SK-N-SH (cell line): ENCODE data around the gene STRN3. TPM values are rescaled to one million over a fixed set of nuclear protein-coding genes. Genes with fewer than 3 reads are reported as not detected.

Experiments used
- CTCF ChIA-PET: fragments of 300-600, 350-600 bp; formaldehyde crosslinking; extraction: SDS; loops from one replicate; lab custom pipeline; 2021; lab: Yijun Ruan, JAX
- POLR2A ChIA-PET: fragments of 350-600 bp; sonication (Branson Sonifier 250); formaldehyde crosslinking; extraction: SDS; loops from one replicate; lab custom pipeline; 2020; ENCODE audit warnings: antibody characterized with exemption, inconsistent platforms; lab: Yijun Ruan, JAX
- DNase-seq: peaks from one replicate; pipeline ENCODE4 v3.0.0; 2012
- H2AFZ ChIP-seq: fragments of 200-600 bp; sonication (generic); 2 replicates; pipeline ENCODE4 v1.8.1; 2016; ENCODE audit warnings: antibody characterized with exemption, mild to moderate bottlenecking, low read depth
- H3F3A ChIP-seq: fragments of 200-600 bp; sonication (generic); replicated peaks from 2 replicates; pipeline ENCODE3; 2016; ENCODE audit warnings: antibody characterized with exemption, mild to moderate bottlenecking; ENCODE audit not compliant: insufficient read depth
- H3K27ac ChIP-seq, 2 experiments: fragments of 200-500 bp in 1 of 2; fragments of 200-600 bp in 1 of 2; sonication (Bioruptor generic) in 1 of 2; sonication (generic), shearing (Covaris generic) in 1 of 2; 2 replicates each; pipeline versions ENCODE4 v1.5.1 to v1.6.1; 2014 to 2016; ENCODE audit warnings: low read depth in 2 of 2, inconsistent platforms in 1 of 2, low read length in 1 of 2, mild to moderate bottlenecking in 1 of 2, mixed read lengths in 1 of 2
- H3K27me3 ChIP-seq: fragments of 200-600 bp; sonication (generic), shearing (Covaris generic); 2 replicates; pipeline ENCODE4 v1.6.1; 2016; ENCODE audit warnings: mixed run types; ENCODE audit not compliant: insufficient read depth
- H3K36me3 ChIP-seq, 2 experiments: fragments of 200-500 bp in 1 of 2; fragments of 200-600 bp in 1 of 2; sonication (Bioruptor generic) in 1 of 2; sonication (generic) in 1 of 2; replicated peaks in 1 of 2; 2 replicates each; pipeline versions ENCODE3 to v1.5.1; 2014 to 2016; ENCODE audit warnings: low read length in 1 of 2, mild to moderate bottlenecking in 1 of 2; ENCODE audit not compliant: insufficient read depth in 2 of 2, control insufficient read depth in 1 of 2
- H3K4me1 ChIP-seq, 2 experiments: fragments of 200-500 bp in 1 of 2; fragments of 200-600 bp in 1 of 2; sonication (Bioruptor generic) in 1 of 2; sonication (generic), shearing (Covaris generic) in 1 of 2; 2 replicates each; pipeline versions ENCODE4 v1.5.1 to v1.6.1; 2014 to 2016; ENCODE audit warnings: low read depth in 1 of 2, low read length in 1 of 2, mixed run types in 1 of 2; ENCODE audit not compliant: insufficient read depth in 2 of 2, control insufficient read depth in 1 of 2
- H3K4me2 ChIP-seq: fragments of 200-600 bp; sonication (generic), shearing (Covaris generic); 2 replicates; pipeline ENCODE4 v1.6.1; 2017; ENCODE audit warnings: mixed run types
- H3K4me3 ChIP-seq, 2 experiments: fragments of 200-500 bp in 1 of 2; fragments of 200-600 bp in 1 of 2; sonication (Bioruptor generic) in 1 of 2; sonication (generic), shearing (Covaris generic) in 1 of 2; 2 replicates each; pipeline versions ENCODE4 v1.5.1 to v1.8.1; 2014 to 2016; ENCODE audit warnings: low read depth in 2 of 2, inconsistent platforms in 1 of 2, low read length in 1 of 2, mild to moderate bottlenecking in 1 of 2, mixed read lengths in 1 of 2, moderate library complexity in 1 of 2
- H3K79me2 ChIP-seq: fragments of 200-600 bp; sonication (generic); 2 replicates; pipeline ENCODE4 v1.8.1; 2017; ENCODE audit warnings: mild to moderate bottlenecking; ENCODE audit not compliant: insufficient read depth
- H3K9ac ChIP-seq: fragments of 200-600 bp; sonication (generic); 2 replicates; pipeline ENCODE4 v1.6.1; 2017; ENCODE audit warnings: mixed run types
- H3K9me2 ChIP-seq: fragments of 200-600 bp; sonication (generic); 2 replicates; pipeline ENCODE4 v1.6.1; 2017; ENCODE audit warnings: mixed run types
- H3K9me3 ChIP-seq: fragments of 200-600 bp; sonication (generic); 2 replicates; pipeline ENCODE4 v1.6.1; 2017; ENCODE audit warnings: mixed run types, mild to moderate bottlenecking, moderate library complexity
- H4K20me1 ChIP-seq: fragments of 200-600 bp; sonication (generic); 2 replicates; pipeline ENCODE4 v1.6.1; 2017; ENCODE audit warnings: mild to moderate bottlenecking, mixed run types; ENCODE audit not compliant: insufficient read depth
- EP300 ChIP-seq, 2 experiments: IDR thresholded peaks; 2 replicates each; pipeline versions ENCODE4 v1.4.0 to v1.6.1; 2012; ENCODE audit warnings: borderline replicate concordance in 1 of 2, low read depth in 1 of 2, low read length in 1 of 2
- EZH2phosphoT487 ChIP-seq: fragments of 200-600 bp; sonication (generic); IDR thresholded peaks from 2 replicates; pipeline ENCODE4 v1.6.1; 2017; ENCODE audit warnings: low read depth, mixed run types, mild to moderate bottlenecking, antibody characterized with exemption, moderate library complexity, borderline replicate concordance
- FOSL2 ChIP-seq: IDR thresholded peaks from 2 replicates; pipeline ENCODE4 v1.4.0; 2012; ENCODE audit warnings: low read depth, mild to moderate bottlenecking, moderate library complexity, borderline replicate concordance
- FOXJ3 ChIP-seq: sonication (generic); formaldehyde crosslinking; IDR thresholded peaks from 2 replicates; pipeline ENCODE4 v1.5.1; 2020; ENCODE audit warnings: mild to moderate bottlenecking, missing genetic modification reagents
- GABPA ChIP-seq: IDR thresholded peaks from 2 replicates; pipeline ENCODE4 v1.4.0; 2012; ENCODE audit warnings: low read depth, mild to moderate bottlenecking
- MEF2A ChIP-seq: IDR thresholded peaks from 2 replicates; pipeline ENCODE4 v1.4.0; 2012; ENCODE audit warnings: low read depth, borderline replicate concordance
- MXI1 ChIP-seq: IDR thresholded peaks from 2 replicates; pipeline ENCODE4 v1.6.1; 2012; ENCODE audit warnings: mild to moderate bottlenecking, low read depth, low read length, improper control_type of control experiment
- NFIC ChIP-seq: IDR thresholded peaks from 2 replicates; pipeline ENCODE4 v1.4.0; 2012; ENCODE audit warnings: borderline replicate concordance
- NRF1 ChIP-seq: IDR thresholded peaks from 2 replicates; pipeline ENCODE4 v1.6.1; 2012; ENCODE audit warnings: low read depth, mild to moderate bottlenecking, low read length
- POLR2AphosphoS5 ChIP-seq: IDR thresholded peaks from 2 replicates; pipeline ENCODE4 v1.6.1; 2012; ENCODE audit warnings: low read depth, low read length
- RAD21 ChIP-seq: IDR thresholded peaks from 2 replicates; pipeline ENCODE4 v1.6.1; 2012; ENCODE audit warnings: mild to moderate bottlenecking, low read length
- RCOR1 ChIP-seq: fragments of 150-350 bp; IDR thresholded peaks from 2 replicates; pipeline ENCODE4 v1.6.1; 2017; ENCODE audit warnings: antibody characterized with exemption, low read length
- REST ChIP-seq: IDR thresholded peaks from 2 replicates; pipeline ENCODE4 v1.6.1; 2012; ENCODE audit warnings: mild to moderate bottlenecking, low read depth, low read length, moderate library complexity
- RFX5 ChIP-seq: IDR thresholded peaks from 2 replicates; pipeline ENCODE4 v1.6.1; 2012; ENCODE audit warnings: mild to moderate bottlenecking, improper control_type of control experiment, low read length
- SMC3 ChIP-seq: IDR thresholded peaks from 2 replicates; pipeline ENCODE4 v1.6.1; 2012; ENCODE audit warnings: low read depth, low read length, improper control_type of control experiment
- USF1 ChIP-seq: IDR thresholded peaks from 2 replicates; pipeline ENCODE4 v1.4.0; 2012; ENCODE audit warnings: low read depth, borderline replicate concordance
- USF2 ChIP-seq: fragments of 150-350 bp; IDR thresholded peaks from 2 replicates; pipeline ENCODE4 v1.6.1; 2017; ENCODE audit warnings: antibody characterized with exemption, low read length, low read depth, borderline replicate concordance
- WGBS: methylation state at CpG from one replicate; pipeline ENCODE4 v1.1.6; 2017; ENCODE audit warnings: low lambda C conversion rate; 5-methylcytosine and 5-hydroxymethylcytosine counted together
- polyA plus RNA-seq, 3 experiments: library from polyadenylated mRNA; depleted of rRNA; stranded (reverse); fragments of >200 nt; gene quantifications; 2 replicates each; pipeline ENCODE4 v1.2.3, GENCODE V29; 2012

The STRN3 gene
- polyA plus RNA-seq, 1 of the 3 experiments (the other 2 are of a cell fraction): 7.2 TPM

GRCh38 chr14:30915596-30915995 lies 110.6 kb downstream of the STRN3 start:
- H3K4me2 ChIP-seq: no peak overlapping the region
- ChIA-PET CTCF (interaction anchor here (0.6 to 3.0 kb wide), 2 partner anchors 10 to 28 kb away, joined by 3 to 11 read pairs; no protein-coding TSS in a partner anchor), POLR2A (interaction anchor here (0.6 kb wide), 1 partner anchor 358 kb away, joined by 3 read pairs; no protein-coding TSS in a partner anchor)
- H3K27me3 ChIP-seq: no peaks in the 10 kb centered on the region
- H2AFZ ChIP-seq: no peak overlapping the region
- no peak overlapping the region for H3K27ac ChIP-seq
- H3K9me2 ChIP-seq: no peaks in the 10 kb centered on the region
- H3K9ac ChIP-seq: no peak overlapping the region
- H3K9me3 ChIP-seq: no peaks in the 10 kb centered on the region
- DNase-seq: no peak
- H3K36me3 ChIP-seq: peaks cover 25 to 52% of the 10 kb centered on the region in 2 experiments
- H3K4me3 ChIP-seq: no peak overlapping the region
- peaks cover 21% of the 10 kb centered on the region for H3K79me2 ChIP-seq
- H3F3A ChIP-seq: peaks cover 7% of the 10 kb centered on the region
- 64% methylated on average over 2 of the region's 2 CpGs for WGBS
- no peak for TF ChIP-seq NRF1
- TF ChIP-seq USF2: no peak
- TF ChIP-seq EZH2phosphoT487: no peak
- no peak for TF ChIP-seq SMC3
- TF ChIP-seq FOSL2: no peak
- no peak for TF ChIP-seq RAD21
- no peak for TF ChIP-seq MXI1
- no peak for TF ChIP-seq FOXJ3
- no peak for TF ChIP-seq MEF2A
- TF ChIP-seq USF1: no peak
- no peak for TF ChIP-seq EP300 (IDR thresholded peaks at IDR 0.05; ENCODE audit: borderline replicate concordance in 1 of 2, low read depth in 1 of 2, low read length in 1 of 2)
- TF ChIP-seq NFIC: no peak
- TF ChIP-seq POLR2AphosphoS5: no peak
- no peak for TF ChIP-seq GABPA
- no peak for TF ChIP-seq REST
- no peak for TF ChIP-seq RFX5
- no peak for TF ChIP-seq RCOR1
- TF ChIP-seq, all 33 proteins: peak for 0
- Histone ChIP-seq H4K20me1 (no peaks in the 10 kb centered on the region), H3K4me1 (peaks cover under 1 to 4% of the 10 kb centered on the region in 2 experiments; a peak in 2 of 4 replicates)
